IPS-18c (cell line): ENCODE measurements around the gene DHRS3.
"Not testable (repeated sequence)": the region's sequence is repeated elsewhere in the genome, so short reads cannot be mapped to it uniquely, and the experiment has no call there.

Source experiments
- H3K4me3 ChIP-seq: 2 replicates; pipeline ENCODE4 v1.7.0; 2013; ENCODE audit warnings: low read depth, mild to moderate bottlenecking, low read length, moderate library complexity; ENCODE audit not compliant: insufficient read depth
- H3K9me3 ChIP-seq: one replicate; pipeline ENCODE4 v1.6.1; 2013; ENCODE audit warnings: mild to moderate bottlenecking, low read length, moderate library complexity; ENCODE audit not compliant: control insufficient read depth, insufficient read depth

DHRS3 gene

DNA sequence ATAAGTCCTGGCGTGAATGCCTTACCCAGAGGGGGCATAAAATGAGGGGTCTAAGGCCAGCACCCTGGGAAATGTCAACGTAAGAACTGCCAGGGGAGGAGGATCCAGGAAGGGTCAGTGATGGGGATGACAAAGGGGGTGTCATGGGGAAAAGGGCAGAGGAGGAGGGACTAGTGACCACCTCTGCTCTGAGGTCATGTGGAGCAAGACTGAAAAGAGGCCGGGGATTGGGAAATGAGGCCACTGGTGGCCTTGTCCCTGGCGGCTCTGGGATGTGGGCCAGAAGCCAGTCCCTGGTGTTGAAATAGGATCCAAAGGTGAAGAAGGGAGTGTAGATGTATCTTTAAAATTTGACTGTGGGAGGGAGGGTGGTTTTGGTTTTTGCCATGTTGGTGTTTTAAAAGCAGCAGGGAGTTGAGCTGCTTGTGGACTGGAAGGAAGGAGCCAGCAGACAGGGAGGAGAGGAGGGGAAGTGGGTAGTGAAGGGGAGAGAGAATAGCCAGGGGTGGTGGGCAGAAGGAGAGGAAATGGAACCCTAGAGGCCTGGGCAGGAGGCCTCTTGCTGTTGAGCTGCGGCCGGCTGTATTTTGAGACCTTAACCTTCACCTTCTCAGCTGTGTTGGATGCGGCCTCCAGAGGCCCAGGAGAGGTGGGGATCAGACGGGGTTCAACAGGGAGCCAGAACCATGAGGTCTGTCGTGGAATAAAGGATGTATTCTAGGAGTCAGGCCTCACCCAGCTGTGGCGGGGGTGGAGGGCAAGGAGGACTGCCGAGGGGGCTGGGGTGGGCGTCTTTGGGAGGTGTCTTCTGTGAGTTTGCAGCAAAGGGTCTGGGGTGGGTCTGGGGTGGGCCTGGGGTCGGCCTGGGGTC lies 92.5 kb downstream of the DHRS3 start:
- Histone ChIP-seq H3K9me3 (no peaks in the 10 kb centered on the region), H3K4me3 (no peak overlapping the region)

DNA sequence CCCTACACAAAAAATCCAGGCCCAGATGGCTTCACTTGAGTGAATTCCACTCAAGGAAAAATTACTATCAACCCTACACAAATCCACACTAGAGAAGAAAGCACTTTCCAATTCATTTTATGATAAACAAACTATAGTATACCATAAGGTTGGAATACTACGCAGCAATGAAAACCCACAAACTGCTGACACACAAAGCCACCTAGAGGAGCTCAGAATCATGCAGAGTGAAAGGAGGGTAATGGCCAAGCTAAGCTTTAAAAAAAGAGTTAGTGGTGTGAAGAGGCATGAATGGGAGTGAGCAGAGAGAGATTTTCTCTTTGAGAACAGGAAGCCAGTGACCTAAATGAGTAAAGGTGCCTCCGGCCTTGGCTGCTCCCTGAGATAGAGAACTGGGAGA lies 93.7 kb downstream of the DHRS3 start:
- no peaks in the 10 kb centered on the region for H3K9me3 ChIP-seq

DNA sequence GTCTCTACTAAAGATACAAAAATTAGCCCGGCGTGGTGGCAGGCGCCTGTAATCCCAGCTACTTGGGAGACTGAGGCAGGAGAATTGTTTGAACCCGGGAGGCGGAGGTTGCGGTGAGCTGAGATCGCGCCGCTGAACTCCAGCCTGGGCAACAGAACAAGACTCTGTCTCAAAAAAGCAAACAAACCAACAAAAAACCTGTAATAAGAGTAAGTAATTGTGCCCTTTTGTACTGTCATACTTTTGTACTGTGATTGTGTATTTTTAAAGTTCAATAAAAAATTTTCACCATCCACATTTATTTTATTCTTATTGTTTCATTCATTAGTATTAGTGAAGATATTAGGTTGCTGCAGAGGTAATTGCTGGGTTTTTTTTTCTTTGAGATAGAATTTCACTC lies 95.2 kb downstream of the DHRS3 start:
- H3K9me3 ChIP-seq, H3K4me3 ChIP-seq: not testable (repeated sequence)

More for the DNA sequence above, 93.7 kb downstream of the DHRS3 start:
- no peak overlapping the region for H3K4me3 ChIP-seq

DNA sequence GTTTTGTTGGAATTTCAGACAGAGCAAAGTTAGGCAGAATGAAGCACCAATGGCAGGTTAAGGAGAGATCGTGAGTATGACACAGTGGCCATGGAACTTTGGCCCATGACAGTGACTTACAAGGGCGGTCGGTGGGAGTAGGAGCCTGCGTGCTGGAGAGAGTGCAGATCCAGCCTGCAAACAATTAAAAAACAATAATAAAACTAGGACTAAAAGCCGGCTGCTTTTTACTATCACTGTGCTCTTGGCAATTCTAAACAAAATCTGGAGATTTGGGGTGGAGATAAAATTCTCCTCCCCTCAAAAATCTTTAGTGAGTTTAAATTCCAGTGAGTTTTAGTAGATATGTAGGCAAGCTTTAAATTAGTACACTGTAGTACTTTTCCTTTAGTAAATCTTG lies 96.9 kb downstream of the DHRS3 start:
- no peaks in the 10 kb centered on the region for H3K9me3 ChIP-seq
- H3K4me3 ChIP-seq, result no peak overlapping the region

DNA sequence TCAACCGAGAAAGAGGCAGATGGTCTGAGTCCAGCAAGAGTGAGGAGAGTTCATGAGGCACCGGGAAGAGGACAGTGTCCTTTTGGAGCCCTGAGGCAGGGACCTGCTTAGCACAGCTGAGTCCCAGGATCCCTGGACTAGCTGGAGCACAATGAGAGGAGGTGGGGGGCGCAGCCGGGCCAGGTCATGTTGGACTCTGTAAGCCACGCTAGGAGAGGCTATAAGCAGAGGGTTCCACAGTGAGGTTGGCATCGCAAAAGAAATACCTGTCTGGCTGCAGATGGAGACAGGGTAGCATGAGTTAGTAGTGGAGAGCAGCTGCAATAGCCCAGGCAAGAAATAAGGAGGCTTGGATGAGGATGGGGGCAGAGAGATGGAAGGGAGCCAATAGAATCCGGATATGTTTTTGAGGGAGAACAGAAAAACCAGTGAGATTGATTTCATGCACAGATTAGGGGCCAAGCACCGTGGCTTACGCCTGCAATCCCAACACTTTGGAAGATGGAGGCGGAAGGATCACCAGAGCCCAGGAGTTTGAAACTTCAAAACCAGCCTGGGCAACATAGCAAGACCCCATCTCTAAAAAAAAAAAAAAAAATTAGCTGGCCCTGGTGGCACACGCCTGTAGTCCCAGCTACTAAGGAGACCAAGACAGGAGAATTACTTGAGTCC lies 98.2 kb downstream of the DHRS3 start:
- Histone ChIP-seq H3K9me3 (no peaks in the 10 kb centered on the region), H3K4me3 (no peak overlapping the region)

DNA sequence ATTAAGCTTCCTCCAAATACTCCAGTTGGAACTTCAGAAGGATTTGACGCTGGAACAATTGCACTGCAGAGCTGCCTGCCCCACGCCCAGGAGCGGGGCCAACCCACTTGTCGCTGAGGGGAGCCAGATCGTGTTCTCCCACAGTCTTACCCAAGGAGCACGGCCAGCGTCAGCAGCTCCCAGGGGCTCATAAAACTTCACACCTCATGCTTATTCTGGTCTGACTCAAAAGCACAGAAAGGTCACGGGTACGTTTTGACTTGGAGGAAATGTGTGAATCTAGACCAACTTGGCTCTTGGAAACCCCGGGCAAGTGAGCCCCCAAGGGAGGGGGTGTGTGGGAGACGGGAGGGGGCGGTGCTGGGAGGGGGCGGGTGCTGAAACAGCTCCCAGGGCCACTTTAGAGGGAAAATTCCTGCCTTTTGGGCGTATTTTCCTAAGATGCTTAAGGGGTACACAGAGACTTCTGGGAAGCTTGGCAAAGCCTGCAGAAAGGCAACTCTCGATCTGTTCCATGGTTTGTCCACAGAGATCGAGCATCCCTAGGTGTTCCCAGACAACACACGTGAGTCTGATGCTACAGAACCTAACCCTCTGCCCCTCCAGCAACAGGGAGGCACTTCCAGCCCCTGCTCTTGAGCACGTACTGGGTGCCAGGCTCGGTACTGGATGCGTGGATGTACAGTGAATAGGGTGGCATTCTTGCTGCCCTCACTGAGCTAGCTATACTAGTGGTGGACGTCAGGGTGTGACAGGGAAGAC lies 98.9 kb downstream of the DHRS3 start:
- H3K4me3 ChIP-seq, result no peak overlapping the region
- no peaks in the 10 kb centered on the region for H3K9me3 ChIP-seq
